Activated CD8-positive, alpha-beta memory T cell treated with anti-CD3 and anti-CD28 coated beads, Interleukin-2, amount 50 U/mL, for 48 hours (primary cell): ENCODE results near the gene TMEM39A.

Experiments used
- DNase-seq: peaks from one replicate; pipeline ENCODE4 v3.0.0-alpha.2; 2020

Gene TMEM39A

DNA sequence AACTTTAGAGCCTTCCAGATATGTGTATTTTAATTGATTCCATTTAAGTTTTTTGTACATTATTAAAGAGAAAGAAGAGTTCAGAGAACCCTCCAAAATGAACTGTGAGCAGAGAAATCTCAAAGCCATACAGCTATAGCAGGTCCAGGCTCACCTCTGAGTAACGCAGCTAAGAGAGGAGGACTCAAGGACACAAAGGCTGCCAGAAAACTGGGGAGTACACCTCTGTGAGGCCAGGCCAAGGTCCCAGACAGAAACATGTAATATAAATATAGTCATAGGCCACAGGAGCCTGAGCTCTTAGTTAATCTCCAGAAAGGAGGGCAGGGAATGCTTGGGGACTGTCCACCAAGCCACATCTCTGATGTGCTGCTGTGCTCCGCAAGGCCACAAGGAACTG is 66.5 kb downstream of the TMEM39A start:
- DNase-seq = no peak

DNA sequence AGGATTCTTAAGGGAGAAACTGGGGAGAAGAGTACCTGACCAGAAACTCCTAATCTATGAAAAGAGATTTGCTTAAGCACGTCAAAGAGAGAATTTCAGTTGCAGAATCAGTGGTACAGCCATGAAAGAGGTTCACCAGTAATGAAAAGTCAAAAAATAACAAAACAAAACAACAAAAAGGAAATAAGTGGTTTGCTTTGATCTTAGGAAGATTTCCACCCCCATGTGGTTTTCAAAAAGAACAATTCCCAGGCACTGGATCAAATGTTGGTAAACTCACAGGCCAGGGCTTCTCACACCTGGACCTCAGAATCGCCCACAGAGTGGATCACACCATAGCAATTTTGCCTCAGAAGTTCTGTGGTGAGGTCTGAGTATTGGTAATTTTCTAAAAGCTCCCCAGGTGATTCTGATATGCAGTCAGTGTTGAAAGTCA is 67.5 kb downstream of the TMEM39A start:
- DNase-seq = no peak

DNA sequence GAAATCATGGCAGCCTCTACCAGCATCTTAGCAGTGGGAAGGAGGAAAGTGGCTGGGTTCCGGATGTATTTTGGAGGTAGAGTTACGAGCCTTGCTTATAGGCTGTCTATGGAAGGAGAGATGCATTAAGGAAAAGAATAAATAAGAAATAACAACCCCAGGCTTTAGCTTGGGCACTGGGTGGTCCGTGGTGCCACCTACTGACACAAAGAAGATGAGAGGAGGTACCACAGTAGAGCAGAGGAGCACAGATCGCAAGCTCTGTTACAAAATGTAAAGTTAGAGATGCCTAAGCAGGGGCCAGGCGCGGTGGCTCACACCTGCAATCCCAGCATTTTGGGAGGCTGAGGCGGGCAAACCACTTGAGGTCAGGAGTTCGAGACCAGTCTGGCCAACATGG is 74.8 kb downstream of the TMEM39A start:
- no peak for DNase-seq

DNA sequence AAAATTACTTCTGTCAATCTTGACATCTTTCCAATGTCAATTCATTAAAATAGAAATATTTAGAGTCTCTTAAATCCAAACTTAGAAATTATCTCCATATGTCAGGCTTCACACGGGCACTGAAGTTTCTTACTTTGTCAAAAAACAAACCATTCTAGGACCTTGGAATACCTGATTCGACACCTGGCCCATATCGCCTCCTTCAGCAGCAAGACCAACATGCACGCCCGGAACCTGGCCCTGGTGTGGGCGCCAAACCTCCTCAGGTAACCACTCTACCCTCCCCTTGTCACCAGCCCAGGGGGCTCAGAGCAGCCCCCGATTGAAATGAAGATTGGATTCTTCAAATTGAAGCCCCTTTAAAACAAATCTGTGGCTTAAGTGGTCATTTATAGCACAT is 81.3 kb downstream of the TMEM39A start:
- no peak for DNase-seq

DNA sequence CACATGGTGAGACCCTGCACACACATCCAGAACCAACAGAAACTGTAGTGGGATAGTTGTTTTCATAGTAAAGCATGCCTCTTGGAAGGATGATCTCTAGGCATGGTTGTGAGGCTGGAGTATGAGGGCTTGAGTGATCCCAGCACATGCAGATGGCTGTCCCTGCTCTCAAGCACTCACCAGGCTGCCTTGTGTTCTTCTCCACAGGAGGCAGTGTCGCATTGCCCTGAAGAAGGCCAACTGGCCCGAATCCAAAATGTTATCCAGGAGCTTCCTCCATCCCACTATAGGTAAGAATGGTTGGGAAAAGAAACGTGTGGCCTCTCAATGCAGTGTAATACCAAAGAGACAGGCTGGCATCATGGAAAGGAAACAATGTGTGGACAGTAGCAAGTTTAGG is 82.7 kb downstream of the TMEM39A start:
- DNase-seq = no peak
